A673 (cell line): ENCODE results near the gene PIAS3.

Experiments used
- EZH2 ChIP-seq: fragments of 200-600 bp; sonication (generic); IDR thresholded peaks from 2 replicates; pipeline ENCODE4 v1.6.1; 2017; ENCODE audit warnings: borderline replicate concordance, low read depth, mild to moderate bottlenecking, mixed read lengths, antibody characterized with exemption, low read length; ENCODE audit not compliant: poor library complexity, severe bottlenecking
- TF ChIP-seq, protein P1 (sequence below): fragments of 300-800, 200-600 bp; sonication (generic); conservative IDR thresholded peaks from 2 replicates; pipeline ENCODE4 v1.5.1; 2017; ENCODE audit warnings: low read depth, mild to moderate bottlenecking, antibody characterized with exemption, low read length, moderate library complexity, mixed read lengths

DNA sequence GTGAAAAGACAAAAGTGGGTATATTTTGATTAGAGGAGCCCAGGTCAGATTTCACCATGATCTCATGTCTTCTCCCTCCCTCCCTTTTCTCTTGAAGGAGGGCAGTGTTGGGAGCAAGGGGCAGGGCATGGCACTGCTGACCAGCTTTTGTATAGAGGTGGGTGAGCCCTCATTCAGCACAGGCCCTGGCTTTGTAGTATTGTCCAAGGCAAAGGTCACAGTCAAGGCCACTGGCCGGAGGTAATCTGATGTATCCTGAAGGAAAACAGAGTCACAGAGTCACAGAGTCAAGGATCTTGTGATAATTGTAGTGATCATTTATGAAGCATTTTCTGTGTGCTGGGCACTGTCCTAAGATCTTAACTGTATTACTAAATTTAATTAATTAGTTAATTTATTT, 39.1 kb upstream of the PIAS3 start:
- TF ChIP-seq, protein P1, sequence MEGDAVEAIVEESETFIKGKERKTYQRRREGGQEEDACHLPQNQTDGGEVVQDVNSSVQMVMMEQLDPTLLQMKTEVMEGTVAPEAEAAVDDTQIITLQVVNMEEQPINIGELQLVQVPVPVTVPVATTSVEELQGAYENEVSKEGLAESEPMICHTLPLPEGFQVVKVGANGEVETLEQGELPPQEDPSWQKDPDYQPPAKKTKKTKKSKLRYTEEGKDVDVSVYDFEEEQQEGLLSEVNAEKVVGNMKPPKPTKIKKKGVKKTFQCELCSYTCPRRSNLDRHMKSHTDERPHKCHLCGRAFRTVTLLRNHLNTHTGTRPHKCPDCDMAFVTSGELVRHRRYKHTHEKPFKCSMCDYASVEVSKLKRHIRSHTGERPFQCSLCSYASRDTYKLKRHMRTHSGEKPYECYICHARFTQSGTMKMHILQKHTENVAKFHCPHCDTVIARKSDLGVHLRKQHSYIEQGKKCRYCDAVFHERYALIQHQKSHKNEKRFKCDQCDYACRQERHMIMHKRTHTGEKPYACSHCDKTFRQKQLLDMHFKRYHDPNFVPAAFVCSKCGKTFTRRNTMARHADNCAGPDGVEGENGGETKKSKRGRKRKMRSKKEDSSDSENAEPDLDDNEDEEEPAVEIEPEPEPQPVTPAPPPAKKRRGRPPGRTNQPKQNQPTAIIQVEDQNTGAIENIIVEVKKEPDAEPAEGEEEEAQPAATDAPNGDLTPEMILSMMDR = no peak
- no peak for TF ChIP-seq EZH2
